ENCODE measurements around the gene TGFB2. TPM values are rescaled to one million over a fixed set of nuclear protein-coding genes. Genes with fewer than 3 reads are reported as not detected.

TGFB2 gene
- total and polyA plus RNA-seq, 8 donors: 0.35 to 13.6 (median 2.3) TPM; not detected in 1

GRCh38 chr1:218421531-218421930, 76.4 kb downstream of the TGFB2 start:
- TF ChIP-seq POLR2A (IDR thresholded peaks at IDR 0.05): no peak
- TF ChIP-seq POLR2AphosphoS5 (IDR thresholded peaks at IDR 0.05): no peak
- no peak for TF ChIP-seq EP300 (IDR thresholded peaks at IDR 0.05)
- TF ChIP-seq CTCF (IDR thresholded peaks at IDR 0.05): no peak
- H3K27ac ChIP-seq: no peak overlapping the region

GRCh38 chr1:218424502-218424901, 79.4 kb downstream of the TGFB2 start:
- Histone ChIP-seq H3K4me1 (no peaks in the 10 kb centered on the region), H3K4me3 (no peak overlapping the region), H3K36me3 (no peaks in the 10 kb centered on the region), H3K27me3 (no peaks in the 10 kb centered on the region), H3K27ac (no peak overlapping the region), H3K9me3 (no peaks in the 10 kb centered on the region)
- no peak for DNase-seq
- intact Hi-C loops (cut with DNase I; ENCODE audit: low total_unique reads): no loop called here
- TF ChIP-seq CTCF (IDR thresholded peaks at IDR 0.05): no peak
- no peak for TF ChIP-seq POLR2AphosphoS5 (IDR thresholded peaks at IDR 0.05)
- TF ChIP-seq POLR2A (IDR thresholded peaks at IDR 0.05): no peak
- TF ChIP-seq EP300 (IDR thresholded peaks at IDR 0.05): no peak

More at GRCh38 chr1:218421531-218421930, 76.4 kb downstream of the TGFB2 start:
- H3K4me3 ChIP-seq: no peak overlapping the region
- H3K27me3 ChIP-seq: no peaks in the 10 kb centered on the region
- H3K36me3 ChIP-seq: no peaks in the 10 kb centered on the region
- no peak for DNase-seq
- H3K9me3 ChIP-seq: peaks cover 0 to 5% (median 0%) of the 10 kb centered on the region in 4 donors
- intact Hi-C loops (cut with DNase I; ENCODE audit: low total_unique reads): no loop called here
- no peaks in the 10 kb centered on the region for H3K4me1 ChIP-seq

- H3K4me1 ChIP-seq: no peaks in the 10 kb centered on the region
- H3K9me3 ChIP-seq: no peaks in the 10 kb centered on the region
- DNase-seq: no peak
- no peak overlapping the region for H3K27ac ChIP-seq
- H3K36me3 ChIP-seq: no peaks in the 10 kb centered on the region
- 81 to 88% (median 84%) methylated on average over 5 of the region's 5 CpGs for WGBS, 5 donors
- H3K4me3 ChIP-seq: no peak overlapping the region
- H3K27me3 ChIP-seq: no peaks in the 10 kb centered on the region
- TF ChIP-seq POLR2AphosphoS5 (IDR thresholded peaks at IDR 0.05) (no peak), CTCF (IDR thresholded peaks at IDR 0.05) (no peak), EP300 (IDR thresholded peaks at IDR 0.05) (no peak), POLR2A (IDR thresholded peaks at IDR 0.05) (no peak)
- intact Hi-C loops (cut with DNase I; ENCODE audit: low total_unique reads): no loop called here
Observed at GRCh38 chr1:218425647-218426342, 80.7 kb downstream of the TGFB2 start.

GRCh38 chr1:218426343-218426657, 81.2 kb downstream of the TGFB2 start:
- 38 to 76% (median 53%) methylated on average over 1 of the region's 1 CpG for WGBS, 5 donors
- Histone ChIP-seq H3K27ac (no peak overlapping the region), H3K4me1 (no peaks in the 10 kb centered on the region), H3K36me3 (no peaks in the 10 kb centered on the region), H3K27me3 (no peaks in the 10 kb centered on the region), H3K4me3 (no peak overlapping the region), H3K9me3 (no peaks in the 10 kb centered on the region)
- no peak for TF ChIP-seq POLR2A (IDR thresholded peaks at IDR 0.05)
- no peak for TF ChIP-seq CTCF (IDR thresholded peaks at IDR 0.05)
- TF ChIP-seq POLR2AphosphoS5 (IDR thresholded peaks at IDR 0.05): no peak
- no peak for TF ChIP-seq EP300 (IDR thresholded peaks at IDR 0.05)
- peak in 1 of 2 donors; percentile 64 for DNase-seq
- intact Hi-C loops (cut with DNase I; ENCODE audit: low total_unique reads): no loop called here

All from stomach (tissue), 9 donors.